HCT116 (cell line): ENCODE measurements around the gene LIN52. TPM values are rescaled to one million over a fixed set of nuclear protein-coding genes. Genes with fewer than 3 reads are reported as not detected.

Experiments
- ATAC-seq: fragments of 200-7000 bp; cut with Tn5 transposase; 2 replicates; pipeline ENCODE4 v1.9.1; 2020; ENCODE audit warnings: mild to moderate bottlenecking, moderate library complexity
- BruUV-seq: library from RNA; stranded (reverse); fragments of 400-500 nt; replicated peaks from 2 replicates; lab custom pipeline; 2021; lab: Mats Ljungman, UMichigan
- CTCF ChIA-PET: fragments of 300-600 bp; sonication (Branson Sonifier 250); formaldehyde crosslinking; loops from one replicate; lab custom pipeline; 2021; ENCODE audit warnings: antibody characterized with exemption; lab: Charles Lee
- POLR2A ChIA-PET: fragments of 300-600, 350-600 bp; sonication (Branson Sonifier 250); formaldehyde crosslinking; loops from one replicate; lab custom pipeline; 2021; ENCODE audit warnings: antibody characterized with exemption; lab: Charles Lee
- RAD21 ChIA-PET, 2 experiments: fragments of 300-600 bp; sonication (Branson Sonifier 250); formaldehyde crosslinking; loops; one replicate each; lab custom pipeline; 2023; ENCODE audit warnings: low total read pairs in 2 of 2; ENCODE audit not compliant: uncharacterized antibody in 2 of 2, unreplicated experiment in 2 of 2, low non-redundant PET in 1 of 2; lab: Charles Lee
- DNase-seq: peaks from one replicate; pipeline ENCODE4 v3.0.0-alpha.2; 2010; ENCODE audit warnings: low read depth, low spot score
- H2AFZ ChIP-seq: fragments of 200-600 bp; shearing (Covaris generic), sonication (generic); 2 replicates; pipeline ENCODE4 v1.6.1; 2017; ENCODE audit warnings: low read depth, mixed run types, mixed read lengths, antibody characterized with exemption, low read length; ENCODE audit not compliant: poor library complexity, severe bottlenecking
- H3K27ac ChIP-seq: 2 replicates; pipeline ENCODE4 v1.5.1; 2012; ENCODE audit warnings: low read depth, low read length
- H3K27me3 ChIP-seq: fragments of 200-600 bp; sonication (generic); 2 replicates; pipeline ENCODE4 v1.6.1; 2016; ENCODE audit warnings: mixed run types, low read length, mixed read lengths; ENCODE audit not compliant: insufficient read depth
- H3K36me3 ChIP-seq, 2 experiments: fragments of 200-500 bp in 1 of 2; fragments of 200-600 bp in 1 of 2; sonication (Bioruptor generic) in 1 of 2; sonication (generic) in 1 of 2; 2 replicates each; pipeline versions ENCODE4 v1.5.1 to v1.6.1; 2014 to 2016; ENCODE audit warnings: low read length in 2 of 2, inconsistent platforms in 1 of 2, mixed read lengths in 1 of 2, mixed run types in 1 of 2; ENCODE audit not compliant: insufficient read depth in 2 of 2, control insufficient read depth in 1 of 2
- H3K4me1 ChIP-seq, 2 experiments: fragments of 200-600 bp in 1 of 2; sonication (generic) in 1 of 2; 2 replicates each; pipeline versions ENCODE4 v1.5.1 to v1.6.1; 2012 to 2017; ENCODE audit warnings: low read length in 2 of 2, inconsistent platforms in 1 of 2, mild to moderate bottlenecking in 1 of 2, mixed read lengths in 1 of 2, mixed run types in 1 of 2, moderate library complexity in 1 of 2; ENCODE audit not compliant: insufficient read depth in 2 of 2, control insufficient read depth in 1 of 2
- H3K4me2 ChIP-seq: fragments of 200-600 bp; sonication (generic); 2 replicates; pipeline ENCODE4 v1.6.1; 2017; ENCODE audit warnings: mixed run types, low read length, mixed read lengths
- H3K4me3 ChIP-seq, 2 experiments: fragments of 200-600 bp in 1 of 2; sonication (generic) in 1 of 2; replicated peaks in 1 of 2; 2 replicates each; pipeline ENCODE4 v1.5.1; 2011 to 2016; ENCODE audit warnings: low read length in 2 of 2, control low read depth in 1 of 2, low read depth in 1 of 2, mild to moderate bottlenecking in 1 of 2, mixed read lengths in 1 of 2, mixed run types in 1 of 2
- H3K79me2 ChIP-seq: fragments of 200-600 bp; sonication (generic); 2 replicates; pipeline ENCODE4 v1.6.1; 2017; ENCODE audit warnings: mild to moderate bottlenecking, mixed run types, low read length, moderate library complexity, mixed read lengths; ENCODE audit not compliant: insufficient read depth
- H3K9ac ChIP-seq: fragments of 200-600 bp; sonication (generic); 2 replicates; pipeline ENCODE4 v1.6.1; 2016; ENCODE audit warnings: low read length, mixed read lengths
- H3K9me2 ChIP-seq: fragments of 200-600 bp; sonication (generic), shearing (Covaris generic); 2 replicates; pipeline ENCODE4 v1.6.1; 2017; ENCODE audit warnings: mixed run types, mild to moderate bottlenecking, moderate library complexity; ENCODE audit not compliant: insufficient read depth
- H3K9me3 ChIP-seq, 2 experiments: fragments of 200-500 bp in 1 of 2; fragments of 200-600 bp in 1 of 2; sonication (Bioruptor generic) in 1 of 2; sonication (generic) in 1 of 2; 2 replicates each; pipeline ENCODE4 v1.6.1; 2014 to 2017; ENCODE audit warnings: low read length in 2 of 2, mixed read lengths in 2 of 2, inconsistent platforms in 1 of 2, low read depth in 1 of 2, mild to moderate bottlenecking in 1 of 2, mixed run types in 1 of 2, moderate library complexity in 1 of 2; ENCODE audit not compliant: control insufficient read depth in 1 of 2, insufficient read depth in 1 of 2
- H4K20me1 ChIP-seq: fragments of 200-600 bp; sonication (generic), shearing (Covaris generic); 2 replicates; pipeline ENCODE4 v1.6.1; 2017; ENCODE audit warnings: mixed run types, mild to moderate bottlenecking, moderate library complexity; ENCODE audit not compliant: insufficient read depth
- ATF3 ChIP-seq: IDR thresholded peaks from 2 replicates; pipeline ENCODE4 v1.6.1; 2012
- CBX3 ChIP-seq: IDR thresholded peaks from 2 replicates; pipeline ENCODE4 v1.6.1; 2012; ENCODE audit warnings: low read depth
- FOSL1 ChIP-seq: IDR thresholded peaks from 2 replicates; pipeline ENCODE4 v1.6.1; 2012; ENCODE audit warnings: low read depth
- SRF ChIP-seq: IDR thresholded peaks from 2 replicates; pipeline ENCODE4 v1.6.1; 2012; ENCODE audit warnings: low read depth
- ZNF274 ChIP-seq: fragments of 200-500 bp; sonication (Bioruptor generic); IDR thresholded peaks from 2 replicates; pipeline ENCODE4 v1.6.1; 2014; ENCODE audit warnings: mild to moderate bottlenecking, low read depth, low read length, inconsistent platforms
- intact Hi-C: fragments of 100-400 bp; cut with micrococcal nuclease; formaldehyde crosslinking; loops from 2 replicates; pipeline ENCODE4 v1.10.0; 2022
- total RNA-seq: library from RNA; stranded (reverse); gene quantifications from one replicate; pipeline ENCODE4 v1.2.1, GENCODE V29; 2021; ENCODE audit not compliant: unreplicated experiment
- TF ChIP-seq, protein P1 (sequence below): IDR thresholded peaks from 2 replicates; pipeline ENCODE4 v1.6.1; 2012; ENCODE audit warnings: low read depth

Gene LIN52
- total RNA-seq, 1 experiment from 2014 or later: 9.6 TPM

GRCh38 chr14:74109369-74109768 is 24.6 kb downstream of the LIN52 start:
- intact Hi-C loops: no loop called here
- BruUV-seq: no TSS peak

More at GRCh38 chr14:74109369-74109768, 24.6 kb downstream of the LIN52 start:
- Histone ChIP-seq H3K4me2 (no peak overlapping the region), H3K4me3 (no peak overlapping the region), H3K9me2 (no peaks in the 10 kb centered on the region), H3K27me3 (no peaks in the 10 kb centered on the region), H3K9me3 (no peaks in the 10 kb centered on the region), H3K79me2 (no peaks in the 10 kb centered on the region), H4K20me1 (no peaks in the 10 kb centered on the region; the same call in 1 of the 2 replicates), H3K9ac (no peak overlapping the region), H3K27ac (no peak overlapping the region), H3K36me3 (no peaks in the 10 kb centered on the region), H3K4me1 (no peaks in the 10 kb centered on the region), H2AFZ (no peak overlapping the region)
- ChIA-PET POLR2A (no interaction called here), CTCF (no interaction called here), RAD21 (no interaction called here)
- ATAC-seq (no peak), DNase-seq (no peak)
- TF ChIP-seq CBX3: no peak
- no peak for TF ChIP-seq ZNF274
- TF ChIP-seq, protein P1, sequence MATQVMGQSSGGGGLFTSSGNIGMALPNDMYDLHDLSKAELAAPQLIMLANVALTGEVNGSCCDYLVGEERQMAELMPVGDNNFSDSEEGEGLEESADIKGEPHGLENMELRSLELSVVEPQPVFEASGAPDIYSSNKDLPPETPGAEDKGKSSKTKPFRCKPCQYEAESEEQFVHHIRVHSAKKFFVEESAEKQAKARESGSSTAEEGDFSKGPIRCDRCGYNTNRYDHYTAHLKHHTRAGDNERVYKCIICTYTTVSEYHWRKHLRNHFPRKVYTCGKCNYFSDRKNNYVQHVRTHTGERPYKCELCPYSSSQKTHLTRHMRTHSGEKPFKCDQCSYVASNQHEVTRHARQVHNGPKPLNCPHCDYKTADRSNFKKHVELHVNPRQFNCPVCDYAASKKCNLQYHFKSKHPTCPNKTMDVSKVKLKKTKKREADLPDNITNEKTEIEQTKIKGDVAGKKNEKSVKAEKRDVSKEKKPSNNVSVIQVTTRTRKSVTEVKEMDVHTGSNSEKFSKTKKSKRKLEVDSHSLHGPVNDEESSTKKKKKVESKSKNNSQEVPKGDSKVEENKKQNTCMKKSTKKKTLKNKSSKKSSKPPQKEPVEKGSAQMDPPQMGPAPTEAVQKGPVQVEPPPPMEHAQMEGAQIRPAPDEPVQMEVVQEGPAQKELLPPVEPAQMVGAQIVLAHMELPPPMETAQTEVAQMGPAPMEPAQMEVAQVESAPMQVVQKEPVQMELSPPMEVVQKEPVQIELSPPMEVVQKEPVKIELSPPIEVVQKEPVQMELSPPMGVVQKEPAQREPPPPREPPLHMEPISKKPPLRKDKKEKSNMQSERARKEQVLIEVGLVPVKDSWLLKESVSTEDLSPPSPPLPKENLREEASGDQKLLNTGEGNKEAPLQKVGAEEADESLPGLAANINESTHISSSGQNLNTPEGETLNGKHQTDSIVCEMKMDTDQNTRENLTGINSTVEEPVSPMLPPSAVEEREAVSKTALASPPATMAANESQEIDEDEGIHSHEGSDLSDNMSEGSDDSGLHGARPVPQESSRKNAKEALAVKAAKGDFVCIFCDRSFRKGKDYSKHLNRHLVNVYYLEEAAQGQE: no peak
- no peak for TF ChIP-seq ATF3
- no peak for TF ChIP-seq SRF
- TF ChIP-seq FOSL1: no peak
